Measurements from ENCODE around the gene NBPF14.
"Not testable (repeated sequence)": the region's sequence is repeated elsewhere in the genome, so short reads cannot be mapped to it uniquely, and the experiment has no call there.

The NBPF14 gene, protein sequence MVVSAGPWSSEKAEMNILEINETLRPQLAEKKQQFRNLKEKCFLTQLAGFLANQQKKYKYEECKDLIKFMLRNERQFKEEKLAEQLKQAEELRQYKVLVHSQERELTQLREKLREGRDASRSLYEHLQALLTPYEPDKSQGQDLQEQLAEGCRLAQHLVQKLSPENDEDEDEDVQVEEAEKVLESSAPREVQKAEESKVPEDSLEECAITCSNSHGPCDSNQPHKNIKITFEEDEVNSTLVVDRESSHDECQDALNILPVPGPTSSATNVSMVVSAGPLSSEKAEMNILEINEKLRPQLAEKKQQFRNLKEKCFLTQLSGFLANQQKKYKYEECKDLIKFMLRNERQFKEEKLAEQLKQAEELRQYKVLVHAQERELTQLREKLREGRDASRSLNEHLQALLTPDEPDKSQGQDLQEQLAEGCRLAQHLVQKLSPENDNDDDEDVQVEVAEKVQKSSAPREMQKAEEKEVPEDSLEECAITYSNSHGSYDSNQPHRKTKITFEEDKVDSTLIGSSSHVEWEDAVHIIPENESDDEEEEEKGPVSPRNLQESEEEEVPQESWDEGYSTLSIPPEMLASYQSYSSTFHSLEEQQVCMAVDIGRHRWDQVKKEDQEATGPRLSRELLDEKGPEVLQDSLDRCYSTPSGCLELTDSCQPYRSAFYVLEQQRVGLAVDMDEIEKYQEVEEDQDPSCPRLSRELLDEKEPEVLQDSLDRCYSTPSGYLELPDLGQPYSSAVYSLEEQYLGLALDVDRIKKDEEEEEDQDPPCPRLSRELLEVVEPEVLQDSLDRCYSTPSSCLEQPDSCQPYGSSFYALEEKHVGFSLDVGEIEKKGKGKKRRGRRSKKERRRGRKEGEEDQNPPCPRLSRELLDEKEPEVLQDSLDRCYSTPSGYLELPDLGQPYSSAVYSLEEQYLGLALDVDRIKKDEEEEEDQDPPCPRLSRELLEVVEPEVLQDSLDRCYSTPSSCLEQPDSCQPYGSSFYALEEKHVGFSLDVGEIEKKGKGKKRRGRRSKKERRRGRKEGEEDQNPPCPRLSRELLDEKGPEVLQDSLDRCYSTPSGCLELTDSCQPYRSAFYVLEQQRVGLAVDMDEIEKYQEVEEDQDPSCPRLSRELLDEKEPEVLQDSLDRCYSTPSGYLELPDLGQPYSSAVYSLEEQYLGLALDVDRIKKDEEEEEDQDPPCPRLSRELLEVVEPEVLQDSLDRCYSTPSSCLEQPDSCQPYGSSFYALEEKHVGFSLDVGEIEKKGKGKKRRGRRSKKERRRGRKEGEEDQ (N-terminal part only)

DNA sequence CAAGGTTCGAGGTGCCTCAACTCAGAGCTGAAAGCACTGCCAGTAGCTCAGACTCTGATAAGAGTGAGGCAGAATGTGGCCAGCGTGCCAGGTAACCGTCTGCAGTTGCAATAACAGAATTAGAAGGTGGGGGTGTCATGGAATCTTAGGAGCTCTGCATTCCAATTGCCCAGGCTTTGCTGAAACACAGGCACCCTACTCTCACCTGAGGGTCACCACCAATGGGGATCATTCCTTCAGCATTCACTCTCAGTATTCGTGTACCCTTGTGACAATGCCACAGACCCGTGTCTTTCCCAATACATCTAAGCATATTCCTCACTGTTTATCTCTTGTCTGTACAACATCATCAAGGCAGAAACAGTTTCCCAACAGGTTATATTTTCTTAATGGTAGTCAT is at the start of gene NBPF14:
NBPF14 (minus strand) TSS at position 101 of the 400 bp plus-strand sequence. CDS start 294 bp downstream, outside the sequence.
- H3K4me3 ChIP-seq (ENCODE audit: low read depth, low read length); DNase-seq (ENCODE audit: low read depth, low spot score); POLR2A ChIA-PET; CTCF ChIA-PET: not testable (repeated sequence)

DNA sequence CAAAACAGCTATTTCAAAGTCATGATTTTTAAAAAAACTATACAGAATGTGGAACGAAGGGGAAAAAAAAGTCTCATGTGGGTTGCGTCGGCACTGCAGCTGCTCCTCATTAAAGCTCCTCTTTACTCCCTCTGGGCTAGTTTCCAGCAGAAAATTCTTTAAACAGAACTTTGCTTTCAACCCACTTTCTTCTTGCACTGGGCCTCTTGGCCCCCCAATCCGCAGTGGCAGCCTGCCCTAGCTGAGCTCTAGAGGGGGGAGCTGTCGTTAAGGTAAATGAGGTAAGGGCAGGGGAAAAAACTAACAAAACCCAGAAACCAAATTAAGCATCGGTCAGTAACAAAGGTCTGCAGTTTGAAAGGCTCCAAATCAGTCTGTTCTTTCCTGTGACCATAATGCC is 29.6 kb upstream of the NBPF14 start:
- H3K4me3 ChIP-seq (ENCODE audit: low read depth, low read length); CTCF ChIA-PET; DNase-seq (ENCODE audit: low read depth, low spot score); POLR2A ChIA-PET: not testable (repeated sequence)

DNA sequence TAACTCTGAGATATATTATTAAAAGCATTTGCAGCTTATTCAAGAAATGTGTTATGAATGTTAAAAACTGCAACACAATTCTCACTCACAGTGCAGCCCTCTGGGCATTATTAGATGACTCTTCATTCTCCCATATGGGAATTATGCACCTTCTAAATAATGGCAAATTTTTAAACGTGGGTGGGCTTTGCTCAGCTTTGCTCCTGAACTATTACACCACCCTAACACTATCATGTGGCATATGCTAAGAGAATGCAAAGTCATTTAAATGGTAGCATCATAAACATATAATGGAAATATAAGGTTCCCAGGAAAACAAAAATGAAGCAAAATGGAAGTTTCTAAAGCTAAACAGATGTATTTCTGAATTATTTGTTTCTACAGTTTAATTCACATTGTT is 22.4 kb upstream of the NBPF14 start:
- DNase-seq (ENCODE audit: low read depth, low spot score); POLR2A ChIA-PET; H3K4me3 ChIP-seq (ENCODE audit: low read depth, low read length); CTCF ChIA-PET: not testable (repeated sequence)

DNA sequence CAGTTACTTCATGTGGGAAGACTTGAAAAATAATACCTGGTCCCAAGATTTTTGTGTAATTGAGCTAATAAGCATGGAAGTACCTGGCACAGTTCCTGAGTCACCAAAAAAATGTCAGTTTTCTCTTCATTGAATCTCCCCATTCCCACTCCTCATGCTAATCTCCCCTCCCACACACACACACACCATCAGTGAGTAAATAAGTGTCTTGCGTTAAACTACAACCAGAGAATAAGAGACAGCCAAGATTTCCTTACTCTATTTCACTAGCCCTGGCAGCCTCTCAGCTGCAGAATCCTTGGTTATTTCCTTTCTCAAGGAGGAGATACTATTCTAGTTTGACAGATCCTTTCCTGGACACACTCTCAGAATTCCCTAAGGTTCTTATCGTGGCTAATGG is 9.5 kb upstream of the NBPF14 start:
- H3K4me3 ChIP-seq (ENCODE audit: low read depth, low read length); POLR2A ChIA-PET; CTCF ChIA-PET; DNase-seq (ENCODE audit: low read depth, low spot score): not testable (repeated sequence)

DNA sequence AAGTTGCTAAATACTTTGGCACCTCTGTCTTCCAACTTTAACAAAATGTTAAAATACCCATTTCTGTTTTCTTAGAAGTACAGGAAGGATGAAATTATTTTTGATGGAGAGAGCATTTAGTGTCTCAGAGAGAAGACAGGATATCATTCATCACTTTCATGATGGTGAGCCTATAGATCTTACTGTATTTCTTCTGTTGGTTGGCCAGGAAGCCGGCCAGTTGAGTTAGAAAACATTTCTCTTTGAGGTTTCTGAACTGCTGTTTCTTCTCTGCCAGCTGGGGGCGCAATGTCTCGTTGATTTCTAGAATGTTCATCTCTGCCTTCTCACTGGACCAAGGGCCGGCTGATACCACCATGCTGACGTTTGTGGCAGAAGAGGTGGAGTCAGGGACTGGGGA is 451 bp downstream of the NBPF14 start:
- POLR2A ChIA-PET; H3K4me3 ChIP-seq (ENCODE audit: low read depth, low read length); CTCF ChIA-PET; DNase-seq (ENCODE audit: low read depth, low spot score): not testable (repeated sequence)

DNA sequence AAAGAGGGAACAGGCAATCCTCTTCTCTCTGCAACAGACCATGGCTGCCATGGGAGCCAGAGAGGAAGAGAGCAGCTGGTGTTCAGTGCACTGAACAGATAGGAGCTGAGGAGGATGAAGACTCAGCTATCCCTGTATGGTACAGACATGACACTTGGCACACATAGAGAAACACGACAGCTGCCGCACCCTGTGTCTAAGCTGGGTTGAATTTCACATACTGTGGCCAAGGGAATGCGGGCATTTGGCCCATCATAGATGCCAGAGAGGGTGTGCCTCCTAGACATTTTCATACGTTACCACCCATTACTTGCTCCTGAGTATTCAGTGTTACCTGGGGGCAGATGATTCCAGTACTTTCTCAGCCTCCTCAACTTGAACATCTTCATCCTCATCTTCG is 4.7 kb downstream of the NBPF14 start:
- CTCF ChIA-PET; DNase-seq (ENCODE audit: low read depth, low spot score); H3K4me3 ChIP-seq (ENCODE audit: low read depth, low read length); POLR2A ChIA-PET: not testable (repeated sequence)

DNA sequence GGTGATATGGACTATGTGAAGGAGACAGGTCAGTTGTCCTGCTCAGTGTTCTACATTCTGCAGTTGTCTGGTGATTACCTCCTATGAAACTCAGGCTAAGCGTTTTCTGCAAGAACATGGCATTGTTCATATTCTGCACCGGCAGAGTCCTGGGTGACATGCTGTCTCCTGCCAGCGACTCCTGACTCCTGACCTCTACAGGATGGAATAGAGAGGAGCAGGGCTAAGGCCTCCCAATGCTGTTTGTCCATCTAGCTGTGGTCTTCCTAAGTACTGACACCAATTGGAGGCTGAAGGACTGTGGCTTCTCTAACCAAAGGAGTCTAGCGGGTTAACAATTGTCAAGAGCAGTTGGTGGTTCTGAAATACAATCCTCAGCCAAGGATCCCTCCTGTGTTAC is 63.7 kb downstream of the NBPF14 start:
- POLR2A ChIA-PET; H3K4me3 ChIP-seq (ENCODE audit: low read depth, low read length); CTCF ChIA-PET; DNase-seq (ENCODE audit: low read depth, low spot score): not testable (repeated sequence)

DNA sequence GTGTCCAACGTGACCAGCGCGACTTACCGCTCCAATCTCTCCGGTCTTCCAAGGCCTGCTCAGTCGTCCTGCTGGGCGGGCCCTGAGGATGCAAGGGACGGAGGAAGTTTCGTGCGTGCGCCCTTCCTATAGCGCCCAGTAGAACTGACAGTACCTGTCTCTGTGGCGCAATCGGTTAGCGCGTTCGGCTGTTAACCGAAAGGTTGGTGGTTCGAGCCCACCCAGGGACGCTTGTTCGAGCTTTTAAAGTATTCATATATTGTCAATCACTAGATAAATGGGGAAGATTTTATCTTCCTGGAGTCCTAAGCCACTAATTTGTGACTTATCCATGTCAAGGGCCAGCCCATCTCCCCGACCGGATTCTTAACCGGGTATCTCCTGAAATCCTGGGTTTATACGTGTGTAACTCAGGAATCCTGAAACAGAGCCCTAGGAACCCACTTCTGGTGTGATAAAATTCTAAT is 66.7 kb downstream of the NBPF14 start:
- H3K4me3 ChIP-seq (ENCODE audit: low read depth, low read length); CTCF ChIA-PET; POLR2A ChIA-PET: not testable (repeated sequence)
- peak; percentile 29 for DNase-seq (ENCODE audit: low read depth, low spot score)

DNA sequence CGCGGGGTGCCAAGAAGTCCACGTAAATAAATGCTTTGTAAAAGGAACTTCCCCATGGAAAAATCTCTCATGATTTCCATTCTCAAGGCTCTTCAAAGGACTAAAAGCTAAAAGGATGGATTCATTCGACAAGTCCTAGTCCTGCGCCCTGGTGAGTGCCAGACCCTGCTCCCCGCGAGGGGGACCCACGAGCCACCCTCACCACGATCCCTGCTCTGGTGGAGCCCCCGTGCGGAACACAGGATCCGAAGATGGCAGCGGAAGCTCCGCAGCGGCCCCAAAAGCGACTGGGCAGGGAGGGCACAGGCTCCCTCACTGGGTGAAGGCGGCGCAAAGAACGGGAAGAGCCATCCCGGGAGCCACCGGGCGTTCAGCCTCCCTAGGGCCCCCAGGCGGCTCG is 67.2 kb downstream of the NBPF14 start:
- DNase-seq (ENCODE audit: low read depth, low spot score); POLR2A ChIA-PET; H3K4me3 ChIP-seq (ENCODE audit: low read depth, low read length); CTCF ChIA-PET: not testable (repeated sequence)

DNA sequence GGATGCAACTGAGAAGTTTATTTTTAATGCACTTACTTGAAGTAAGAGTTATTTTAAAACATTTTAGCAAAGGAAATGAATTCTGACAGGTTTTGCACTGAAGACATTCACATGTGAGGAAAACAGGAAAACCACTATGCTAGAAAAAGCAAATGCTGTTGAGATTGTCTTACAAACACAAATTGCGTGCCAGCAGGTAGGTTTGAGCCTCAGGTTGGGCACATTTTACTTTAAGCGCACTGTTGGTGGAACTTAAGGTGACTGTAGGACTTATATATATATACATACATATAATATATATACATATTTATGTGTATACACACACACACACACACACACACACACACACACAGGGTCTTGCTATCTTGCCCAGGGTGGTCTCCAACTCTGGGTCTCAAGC is 69.2 kb downstream of the NBPF14 start:
- DNase-seq (ENCODE audit: low read depth, low spot score); H3K4me3 ChIP-seq (ENCODE audit: low read depth, low read length); CTCF ChIA-PET; POLR2A ChIA-PET: not testable (repeated sequence)

DNA sequence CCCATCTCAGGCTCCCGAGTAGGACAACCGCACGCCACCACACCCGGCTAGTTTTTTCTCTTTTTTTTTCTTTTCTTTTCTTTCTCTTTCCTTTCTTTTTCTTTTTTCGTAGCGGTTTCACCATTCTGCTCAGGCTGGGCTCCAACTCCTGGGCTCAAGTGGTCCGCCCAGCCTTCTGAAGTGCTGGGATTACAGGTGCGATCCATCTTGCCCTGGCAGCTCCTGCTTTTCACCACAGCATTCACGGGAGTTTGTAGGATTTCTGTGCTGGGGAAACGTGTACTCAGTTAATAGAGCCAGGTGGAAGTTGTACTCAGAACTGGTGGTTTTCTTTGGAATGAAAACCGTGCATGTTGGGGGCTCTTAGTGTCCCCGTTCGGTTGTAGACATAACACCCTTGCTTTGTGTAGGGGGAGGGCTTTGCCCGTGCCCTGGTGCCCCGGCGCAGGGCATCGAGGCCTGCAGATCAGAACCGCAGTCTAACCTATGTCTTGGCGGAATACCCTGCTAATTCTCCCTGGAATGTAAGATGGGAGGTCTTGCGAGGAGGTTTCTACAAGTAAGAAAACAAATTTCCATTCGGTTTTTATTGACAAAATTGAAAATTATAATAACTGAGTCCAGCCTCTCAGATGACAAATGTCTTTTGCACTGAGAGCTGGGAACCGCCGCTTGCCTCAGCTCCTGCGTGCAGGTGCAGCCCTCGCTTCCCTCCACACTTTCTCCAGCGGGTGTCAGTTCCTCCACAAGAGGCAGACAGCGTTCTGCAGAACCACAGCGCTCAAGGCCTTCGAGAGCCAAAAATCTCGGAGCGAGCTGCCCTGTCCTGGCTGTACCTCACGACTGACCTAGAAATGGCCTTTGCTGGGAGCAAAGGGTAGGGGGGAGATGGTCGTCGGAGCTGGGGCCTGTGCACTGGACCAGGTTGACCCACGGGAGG is 72.3 kb downstream of the NBPF14 start:
- CTCF ChIA-PET; DNase-seq (ENCODE audit: low read depth, low spot score); H3K4me3 ChIP-seq (ENCODE audit: low read depth, low read length): not testable (repeated sequence)
- POLR2A ChIA-PET: interaction anchor here (0.6 to 0.7 kb wide), 2 partner anchors 137 to 155 kb away, joined by 3 to 5 read pairs; no protein-coding TSS in a partner anchor

DNA sequence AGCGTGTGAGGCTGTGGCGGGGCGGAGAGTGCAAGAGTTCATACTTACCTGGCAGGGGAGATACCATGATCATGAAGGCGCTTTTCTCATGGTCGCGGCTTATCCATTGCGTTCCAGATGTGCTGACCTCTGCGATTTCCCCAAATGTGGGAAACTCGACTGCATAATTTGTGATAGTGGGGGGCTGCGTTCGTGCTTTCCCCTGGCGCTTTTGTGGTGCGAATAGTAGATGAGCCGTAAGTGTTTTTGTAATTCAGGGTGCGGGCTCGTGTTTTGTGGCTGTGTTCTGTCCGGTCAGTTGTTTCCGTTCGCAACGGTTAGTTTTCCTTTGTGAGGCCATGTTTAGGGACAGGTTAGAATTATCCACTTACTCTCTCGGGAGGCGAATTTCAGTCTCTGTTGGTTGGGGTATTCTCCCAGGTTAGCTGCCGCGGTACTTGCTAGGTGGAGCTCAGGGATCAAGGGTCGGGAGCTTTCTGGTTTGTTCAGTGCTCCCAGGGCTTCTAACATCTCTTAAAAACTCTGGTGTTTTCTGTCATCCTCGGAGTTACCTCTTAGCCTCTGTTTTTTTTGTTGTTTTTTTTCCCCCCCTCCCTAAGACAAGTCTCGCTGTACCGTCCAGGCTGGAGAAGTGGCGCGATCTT is 73.1 kb downstream of the NBPF14 start:
- H3K4me3 ChIP-seq (ENCODE audit: low read depth, low read length): peak overlapping the region; percentile 49
- POLR2A ChIA-PET: interaction anchor here (0.6 to 0.7 kb wide), 2 partner anchors 136 to 154 kb away, joined by 3 to 5 read pairs; no protein-coding TSS in a partner anchor
- CTCF ChIA-PET: not testable (repeated sequence)
- peak; percentile 90 for DNase-seq (ENCODE audit: low read depth, low spot score)

DNA sequence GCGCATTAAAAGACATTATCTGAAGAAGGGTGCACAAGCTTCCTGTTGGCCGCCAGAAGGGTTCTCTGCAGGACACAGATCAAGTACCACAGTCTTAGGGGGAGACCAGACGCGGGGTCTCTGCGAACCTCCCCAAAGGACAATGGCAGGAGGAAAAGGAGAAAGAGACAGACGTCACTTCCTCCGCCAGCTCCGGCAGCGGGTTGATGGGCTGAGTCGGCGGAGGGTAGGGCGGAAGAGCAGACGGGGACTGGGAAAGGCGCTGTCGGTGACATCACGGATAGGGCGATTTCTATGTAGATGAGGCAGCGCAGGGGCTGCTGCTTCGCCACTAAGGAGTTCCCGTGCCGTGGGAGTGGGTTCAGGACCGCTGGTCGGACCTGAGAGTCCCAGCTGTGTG is 73.7 kb downstream of the NBPF14 start:
- H3K4me3 ChIP-seq (ENCODE audit: low read depth, low read length); POLR2A ChIA-PET; CTCF ChIA-PET: not testable (repeated sequence)
- DNase-seq (ENCODE audit: low read depth, low spot score): peak; percentile 16

DNA sequence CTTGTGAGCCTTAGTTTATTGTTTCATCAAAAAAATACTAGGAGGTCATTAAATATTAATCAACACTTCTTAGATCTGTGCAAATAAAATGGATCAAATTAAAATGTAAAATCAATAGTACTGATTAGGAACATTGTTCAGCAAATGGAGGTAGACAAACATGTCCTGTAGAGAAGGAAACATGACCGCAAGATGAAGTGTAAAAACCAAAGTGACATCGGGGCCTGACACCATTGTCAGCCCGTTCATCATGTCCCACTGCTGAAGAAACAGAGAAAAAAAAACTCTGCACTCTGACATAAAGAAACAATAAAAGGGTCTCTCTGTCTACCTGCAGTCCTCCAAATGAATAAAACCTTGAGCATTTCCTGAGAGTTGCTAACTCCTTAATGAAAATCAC is 81.5 kb downstream of the NBPF14 start:
- POLR2A ChIA-PET; H3K4me3 ChIP-seq (ENCODE audit: low read depth, low read length); CTCF ChIA-PET; DNase-seq (ENCODE audit: low read depth, low spot score): not testable (repeated sequence)

DNA sequence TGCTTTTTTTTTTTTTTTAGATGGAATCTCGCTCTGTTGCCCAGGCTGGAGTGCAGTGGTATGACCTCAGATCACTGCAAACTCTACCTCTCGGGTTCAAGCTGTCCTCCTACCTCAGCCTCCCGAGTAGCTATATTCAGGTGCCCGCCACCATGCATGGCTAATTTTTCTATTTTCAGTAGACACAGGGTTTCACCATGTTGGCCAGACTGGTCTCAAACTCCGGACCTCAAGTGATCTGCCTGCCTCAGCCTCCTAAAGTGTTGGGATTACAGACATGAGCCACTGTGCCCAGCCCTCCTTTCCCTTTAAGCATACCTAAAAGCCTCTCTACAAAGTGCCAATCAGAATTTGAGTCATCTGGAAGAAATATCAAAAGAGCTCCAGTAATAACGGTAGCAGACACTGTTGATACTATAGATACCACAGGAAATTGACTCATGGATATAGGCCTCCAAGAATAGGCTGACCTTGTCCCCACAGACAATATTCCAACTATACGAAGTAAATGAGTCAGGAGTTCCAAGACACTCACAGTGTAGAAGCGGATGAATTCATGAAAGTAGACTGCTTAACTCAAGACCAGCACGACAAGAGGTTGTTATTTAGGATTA is 83.1 kb downstream of the NBPF14 start:
- CTCF ChIA-PET; DNase-seq (ENCODE audit: low read depth, low spot score); POLR2A ChIA-PET; H3K4me3 ChIP-seq (ENCODE audit: low read depth, low read length): not testable (repeated sequence)

Measured in AG04449 (cell line).